Astrocyte (in vitro differentiated cells and primary cell): Measurements from ENCODE around the gene OR7C1.

Source experiments
- EZH2 ChIP-seq: IDR thresholded peaks from 2 replicates; pipeline ENCODE4 v1.6.1; 2012; ENCODE audit warnings: mild to moderate bottlenecking, low read length, inconsistent platforms; ENCODE audit not compliant: insufficient read depth
- TF ChIP-seq, protein P1 (sequence below): IDR thresholded peaks from 2 replicates; pipeline ENCODE4 v1.5.1; 2011; ENCODE audit warnings: low read depth, mild to moderate bottlenecking, inconsistent platforms, low read length, moderate library complexity; ENCODE audit not compliant: insufficient read depth

DNA sequence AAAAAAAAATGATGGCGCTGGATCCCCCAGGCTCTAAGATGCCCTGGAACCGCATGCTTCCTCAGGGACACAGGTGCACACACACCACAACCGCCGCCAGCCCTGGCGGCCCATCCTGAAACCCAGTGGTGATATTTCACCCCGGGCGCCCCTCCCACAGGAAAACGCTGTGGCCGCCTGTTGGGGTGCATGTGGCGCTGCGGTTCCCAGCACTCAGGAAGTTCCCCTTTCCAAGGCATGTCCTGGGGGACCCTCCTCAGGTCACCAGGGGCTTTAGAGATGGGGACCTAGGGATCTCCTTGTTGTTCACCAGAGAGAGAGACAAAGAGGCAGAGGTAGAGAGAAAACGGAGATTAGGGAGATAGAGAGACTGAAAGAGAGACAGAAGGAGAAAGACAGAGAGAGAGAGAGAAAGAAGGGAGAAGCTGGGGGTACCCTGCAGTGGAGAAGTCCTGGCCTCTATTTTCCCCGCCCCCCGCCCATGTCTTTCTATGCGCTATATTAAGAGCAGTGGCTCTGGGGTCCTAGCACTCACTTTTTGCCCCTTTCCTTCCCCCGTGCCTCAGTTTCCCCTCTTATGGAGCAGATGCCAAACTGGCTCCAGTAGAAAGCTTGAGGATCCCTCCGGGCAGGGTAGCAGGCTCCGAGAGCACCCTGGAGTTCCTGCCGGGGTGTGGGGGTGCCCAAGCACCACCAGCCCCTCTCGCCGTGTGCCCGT lies 59.0 kb downstream of the OR7C1 start:
- TF ChIP-seq, protein P1, sequence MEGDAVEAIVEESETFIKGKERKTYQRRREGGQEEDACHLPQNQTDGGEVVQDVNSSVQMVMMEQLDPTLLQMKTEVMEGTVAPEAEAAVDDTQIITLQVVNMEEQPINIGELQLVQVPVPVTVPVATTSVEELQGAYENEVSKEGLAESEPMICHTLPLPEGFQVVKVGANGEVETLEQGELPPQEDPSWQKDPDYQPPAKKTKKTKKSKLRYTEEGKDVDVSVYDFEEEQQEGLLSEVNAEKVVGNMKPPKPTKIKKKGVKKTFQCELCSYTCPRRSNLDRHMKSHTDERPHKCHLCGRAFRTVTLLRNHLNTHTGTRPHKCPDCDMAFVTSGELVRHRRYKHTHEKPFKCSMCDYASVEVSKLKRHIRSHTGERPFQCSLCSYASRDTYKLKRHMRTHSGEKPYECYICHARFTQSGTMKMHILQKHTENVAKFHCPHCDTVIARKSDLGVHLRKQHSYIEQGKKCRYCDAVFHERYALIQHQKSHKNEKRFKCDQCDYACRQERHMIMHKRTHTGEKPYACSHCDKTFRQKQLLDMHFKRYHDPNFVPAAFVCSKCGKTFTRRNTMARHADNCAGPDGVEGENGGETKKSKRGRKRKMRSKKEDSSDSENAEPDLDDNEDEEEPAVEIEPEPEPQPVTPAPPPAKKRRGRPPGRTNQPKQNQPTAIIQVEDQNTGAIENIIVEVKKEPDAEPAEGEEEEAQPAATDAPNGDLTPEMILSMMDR: no peak
- no peak for TF ChIP-seq EZH2
